Muscle of back (tissue), 11 donors: ENCODE measurements around the gene NTN1. TPM values are rescaled to one million over a fixed set of nuclear protein-coding genes. Genes with fewer than 3 reads are reported as not detected.

Experiments used
- DNase-seq, 3 donors: peaks; one replicate each; pipeline versions ENCODE4 v3.0.0 to v3.0.0-alpha.2; 2013
- polyA plus RNA-seq, 10 donors: library from polyadenylated mRNA; unstranded; fragments of 120-200 nt; gene quantifications; one replicate each; pipeline ENCODE4 v1.2.1, GENCODE V29; 2013; ENCODE audit not compliant: insufficient read length in 10 of 10

Gene NTN1
- polyA plus RNA-seq, 10 donors = 5.7 to 25.1 (median 9.6) TPM

GRCh38 chr17:9120471-9120870 lies 99.2 kb downstream of the NTN1 start:
- no peak for DNase-seq

- DNase-seq = no peak
Measured at GRCh38 chr17:9121186-9121820, 100.0 kb downstream of the NTN1 start.

GRCh38 chr17:9123594-9124553 lies 102.6 kb downstream of the NTN1 start:
- no peak for DNase-seq

GRCh38 chr17:9124554-9124935 lies 103.2 kb downstream of the NTN1 start:
- DNase-seq = no peak

- DNase-seq = no peak
Measured at GRCh38 chr17:9125722-9126121, 104.4 kb downstream of the NTN1 start.

GRCh38 chr17:9127340-9127739 lies 106.0 kb downstream of the NTN1 start:
- no peak for DNase-seq

- no peak for DNase-seq
Measured at GRCh38 chr17:9131371-9131770, 110.1 kb downstream of the NTN1 start.

GRCh38 chr17:9132291-9132690 lies 111.0 kb downstream of the NTN1 start:
- DNase-seq = no peak

- no peak for DNase-seq
Measured at GRCh38 chr17:9132944-9133610, 111.8 kb downstream of the NTN1 start.

GRCh38 chr17:9138161-9138717 lies 116.9 kb downstream of the NTN1 start:
- DNase-seq = no peak

GRCh38 chr17:9139695-9140094 lies 118.4 kb downstream of the NTN1 start:
- no peak for DNase-seq

GRCh38 chr17:9140550-9141424 lies 119.5 kb downstream of the NTN1 start:
- DNase-seq = no peak

- no peak for DNase-seq
Measured at GRCh38 chr17:9141425-9141753, 120.1 kb downstream of the NTN1 start.

GRCh38 chr17:9142772-9143494 lies 121.6 kb downstream of the NTN1 start:
- DNase-seq = no peak

- DNase-seq = peak in 1 of 3 donors; percentile 27
Measured at GRCh38 chr17:9144502-9145249, 123.4 kb downstream of the NTN1 start.

- no peak for DNase-seq
Measured at GRCh38 chr17:9146064-9146463, 124.8 kb downstream of the NTN1 start.

- no peak for DNase-seq
Measured at GRCh38 chr17:9148905-9149525, 127.7 kb downstream of the NTN1 start.

GRCh38 chr17:9150446-9151090 lies 129.3 kb downstream of the NTN1 start:
- DNase-seq = peak; percentile 13 to 73 (median 41)

- no peak for DNase-seq
Measured at GRCh38 chr17:9151091-9151490, 129.8 kb downstream of the NTN1 start.
